ENCODE results near the gene ANTXR1.

DNA sequence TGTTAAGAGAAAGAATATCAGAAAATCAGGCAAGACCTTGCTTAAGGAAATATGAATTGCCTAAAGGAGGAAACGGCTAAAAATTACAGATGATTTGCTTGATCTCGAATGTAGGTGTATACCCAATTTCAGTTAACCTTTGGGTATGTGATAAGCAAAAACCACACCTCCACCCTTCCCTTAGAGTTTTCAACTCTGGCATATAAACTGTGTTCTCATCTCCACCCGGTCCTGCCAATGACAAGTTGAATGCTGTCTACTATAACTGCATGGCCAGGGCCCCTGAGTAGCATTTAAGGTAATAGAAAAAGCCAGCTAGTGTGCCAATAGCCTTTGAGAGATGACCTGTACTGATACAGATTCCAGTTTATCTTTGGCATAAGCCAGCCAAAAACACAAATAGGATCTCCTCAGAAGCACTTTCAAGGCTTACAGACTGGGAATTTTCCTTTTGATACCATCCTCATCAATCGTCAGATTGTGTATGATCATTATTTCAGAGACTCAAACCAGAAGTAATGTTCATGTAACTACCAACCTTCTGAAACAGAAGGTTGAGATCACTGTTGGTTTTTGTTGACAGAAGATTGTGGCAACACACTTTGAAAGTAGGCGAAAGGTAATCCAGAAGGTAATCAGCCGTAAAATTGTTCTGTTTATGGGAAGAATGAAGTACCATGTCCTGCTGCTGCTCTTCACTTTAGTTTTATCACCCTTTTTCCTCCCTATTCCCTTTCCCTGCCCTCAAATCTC lies 211.0 kb downstream of the ANTXR1 start:
- TF ChIP-seq, protein P1, sequence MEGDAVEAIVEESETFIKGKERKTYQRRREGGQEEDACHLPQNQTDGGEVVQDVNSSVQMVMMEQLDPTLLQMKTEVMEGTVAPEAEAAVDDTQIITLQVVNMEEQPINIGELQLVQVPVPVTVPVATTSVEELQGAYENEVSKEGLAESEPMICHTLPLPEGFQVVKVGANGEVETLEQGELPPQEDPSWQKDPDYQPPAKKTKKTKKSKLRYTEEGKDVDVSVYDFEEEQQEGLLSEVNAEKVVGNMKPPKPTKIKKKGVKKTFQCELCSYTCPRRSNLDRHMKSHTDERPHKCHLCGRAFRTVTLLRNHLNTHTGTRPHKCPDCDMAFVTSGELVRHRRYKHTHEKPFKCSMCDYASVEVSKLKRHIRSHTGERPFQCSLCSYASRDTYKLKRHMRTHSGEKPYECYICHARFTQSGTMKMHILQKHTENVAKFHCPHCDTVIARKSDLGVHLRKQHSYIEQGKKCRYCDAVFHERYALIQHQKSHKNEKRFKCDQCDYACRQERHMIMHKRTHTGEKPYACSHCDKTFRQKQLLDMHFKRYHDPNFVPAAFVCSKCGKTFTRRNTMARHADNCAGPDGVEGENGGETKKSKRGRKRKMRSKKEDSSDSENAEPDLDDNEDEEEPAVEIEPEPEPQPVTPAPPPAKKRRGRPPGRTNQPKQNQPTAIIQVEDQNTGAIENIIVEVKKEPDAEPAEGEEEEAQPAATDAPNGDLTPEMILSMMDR (IDR thresholded peaks at IDR 0.05), result no peak
- TF ChIP-seq EP300 (IDR thresholded peaks at IDR 0.05) (no peak), POLR2A (IDR thresholded peaks at IDR 0.05) (no peak)
